GM21515 (cell line): ENCODE data around the gene MFAP3L.
A peak's percentile ranks its signal among the peaks of the same experiment; 100 is the strongest.

Source experiments
- ATAC-seq: cut with Tn5 transposase; IDR thresholded peaks from one replicate; pipeline ENCODE4 v1.9.1; 2021; ENCODE audit not compliant: unreplicated experiment

The MFAP3L gene

DNA sequence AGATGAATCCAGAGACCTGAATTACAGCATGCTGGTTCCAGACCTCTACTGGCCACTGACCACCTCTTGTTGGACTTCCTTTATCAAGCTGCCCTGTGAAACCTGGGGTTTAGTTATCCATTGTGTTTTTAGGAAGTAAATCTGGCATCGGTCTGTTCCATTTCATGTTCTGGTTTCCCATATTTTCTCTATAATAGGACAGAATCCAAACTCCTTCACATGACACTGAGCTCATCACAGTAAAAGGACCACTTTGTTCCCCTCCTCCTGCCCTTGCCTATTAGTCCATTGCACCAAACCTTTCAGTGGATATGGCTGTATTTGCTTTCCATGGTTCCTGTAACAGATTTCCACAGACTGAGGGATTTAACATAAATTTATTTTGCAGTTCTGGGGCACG lies 4.0 kb downstream of the MFAP3L start:
- no peak for ATAC-seq

DNA sequence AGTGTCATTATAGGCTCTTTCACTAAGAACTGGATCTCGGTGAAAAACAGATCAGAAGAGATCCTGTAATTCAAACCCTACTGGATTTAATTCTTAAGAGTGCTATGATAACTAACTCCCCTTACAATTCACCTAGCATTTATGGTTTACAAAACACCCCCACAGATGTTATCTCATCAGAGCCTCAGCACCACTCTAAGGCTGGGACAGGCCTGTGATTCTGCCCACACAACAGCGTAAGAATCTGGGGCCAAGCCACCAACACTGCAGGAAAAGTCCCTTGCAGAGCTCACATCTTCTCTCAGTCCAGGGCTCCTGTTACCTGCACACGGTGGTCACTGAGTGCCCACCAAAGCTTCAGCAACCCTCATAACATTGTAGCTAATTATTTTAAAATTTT lies 8.9 kb downstream of the MFAP3L start:
- no peak for ATAC-seq

DNA sequence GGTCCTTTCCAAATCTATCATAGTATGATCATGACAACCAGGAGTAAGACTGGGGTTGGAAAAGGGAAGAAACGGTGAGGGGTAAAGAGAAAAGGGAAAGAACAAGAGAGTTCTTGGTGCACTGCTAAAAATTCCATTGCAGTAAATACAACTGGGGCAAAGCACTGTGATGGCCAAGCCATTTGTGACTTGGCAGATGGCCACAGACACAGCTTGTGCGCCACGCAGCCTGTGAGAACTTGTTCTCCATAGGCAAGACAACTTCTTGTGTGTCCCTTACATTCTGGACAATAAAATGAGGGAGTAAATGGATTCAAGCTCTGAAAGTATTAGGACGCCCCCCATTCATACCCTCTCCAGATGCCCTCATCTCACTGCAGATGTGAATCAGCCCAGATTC lies 10.9 kb downstream of the MFAP3L start:
- no peak for ATAC-seq

DNA sequence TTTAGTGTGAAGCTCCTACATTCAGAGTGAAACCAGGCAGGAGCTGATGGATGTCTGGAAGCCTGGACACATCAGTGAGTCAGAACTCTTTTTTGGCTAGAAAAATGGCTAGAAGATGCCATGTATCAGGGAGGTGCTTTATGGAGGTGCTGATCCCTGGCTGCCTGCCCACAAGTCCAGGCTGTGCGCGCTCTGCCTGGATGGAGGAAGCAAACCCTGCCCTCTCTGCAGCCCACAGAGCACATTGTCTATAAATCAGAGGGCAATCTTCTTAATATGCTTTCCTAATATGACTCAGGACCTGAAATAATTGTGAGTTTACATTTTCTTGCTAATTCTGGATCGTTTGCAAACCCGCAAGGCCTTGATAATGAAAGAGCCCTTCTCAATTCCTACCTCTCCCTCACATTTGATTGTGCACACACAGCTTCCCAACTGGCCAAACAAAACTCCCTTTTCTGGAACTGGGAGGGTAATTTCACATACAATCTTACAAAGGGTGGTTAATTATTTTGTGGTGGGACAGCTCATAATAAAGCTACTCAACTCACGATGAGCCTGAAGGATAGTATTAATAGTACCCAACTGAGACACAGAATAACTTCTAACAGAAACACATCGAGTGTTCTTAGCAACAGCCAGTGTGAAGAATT lies 11.7 kb downstream of the MFAP3L start:
- ATAC-seq, result no peak

DNA sequence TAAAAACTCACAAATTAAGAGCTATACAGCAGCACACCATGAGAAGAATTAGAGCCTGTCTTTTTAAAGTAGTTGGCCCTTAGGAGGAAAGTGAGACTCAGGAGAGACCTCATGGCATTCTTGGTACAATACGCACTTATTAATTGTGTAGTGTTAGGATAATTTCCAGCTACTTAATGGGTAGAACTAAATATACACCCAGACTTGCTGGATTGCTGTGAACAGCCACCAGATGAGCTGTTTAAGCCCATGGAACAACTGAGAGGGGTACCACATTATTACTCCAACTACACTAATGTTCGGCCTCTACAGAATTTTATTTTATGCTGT lies 13.6 kb downstream of the MFAP3L start:
- ATAC-seq, result no peak

DNA sequence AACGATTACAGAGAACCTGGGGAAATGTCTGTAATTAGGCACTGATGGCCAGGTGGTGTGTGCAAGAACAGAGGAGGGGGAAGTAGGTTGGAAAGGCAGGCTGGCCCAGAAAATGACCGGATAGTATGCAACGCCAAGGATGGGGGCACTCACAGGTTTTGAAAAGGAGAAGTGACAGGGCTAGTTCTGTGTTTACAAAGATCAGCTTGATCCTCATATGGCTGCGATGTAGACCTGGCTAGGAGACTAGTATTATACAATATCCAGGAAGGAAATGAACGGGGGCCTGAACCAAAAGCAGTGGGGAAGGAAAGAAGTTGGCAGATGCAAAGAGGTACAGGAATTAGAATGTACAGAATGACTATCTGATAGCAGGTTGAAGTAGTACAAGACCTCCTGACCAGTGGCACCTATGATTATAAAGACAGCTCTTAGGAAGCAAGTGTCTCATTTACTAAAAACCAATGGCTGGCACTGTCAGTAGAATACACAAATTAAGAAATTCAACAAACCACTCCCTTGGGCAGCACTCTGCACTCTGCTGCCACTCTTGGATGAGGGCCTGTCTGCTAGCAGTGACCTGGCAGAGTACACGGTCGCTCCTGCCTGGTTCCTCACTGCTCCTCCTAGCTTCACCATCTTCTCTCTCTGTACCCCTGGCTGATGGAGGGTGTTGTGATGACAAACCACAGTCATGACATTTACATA lies 14.1 kb downstream of the MFAP3L start:
- ATAC-seq, result no peak

DNA sequence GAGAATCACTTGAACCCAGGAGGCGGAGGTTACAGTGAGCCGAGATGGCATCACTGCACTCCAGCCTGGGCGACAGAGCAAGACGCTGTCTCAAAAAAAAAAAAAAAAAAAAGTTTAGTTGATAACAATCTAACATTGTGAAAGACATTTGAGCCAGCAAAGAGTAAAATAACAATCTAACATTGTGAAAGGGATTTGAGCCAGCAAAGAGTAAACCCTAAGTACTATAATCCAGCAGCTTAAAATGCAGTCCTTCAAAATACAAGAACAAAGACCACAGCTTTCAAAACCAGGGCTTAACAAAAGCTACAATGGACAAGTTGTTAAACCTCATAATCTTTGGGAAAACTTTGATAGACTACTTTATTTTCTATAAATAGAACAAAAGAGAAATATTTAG lies 16.9 kb downstream of the MFAP3L start:
- no peak for ATAC-seq

DNA sequence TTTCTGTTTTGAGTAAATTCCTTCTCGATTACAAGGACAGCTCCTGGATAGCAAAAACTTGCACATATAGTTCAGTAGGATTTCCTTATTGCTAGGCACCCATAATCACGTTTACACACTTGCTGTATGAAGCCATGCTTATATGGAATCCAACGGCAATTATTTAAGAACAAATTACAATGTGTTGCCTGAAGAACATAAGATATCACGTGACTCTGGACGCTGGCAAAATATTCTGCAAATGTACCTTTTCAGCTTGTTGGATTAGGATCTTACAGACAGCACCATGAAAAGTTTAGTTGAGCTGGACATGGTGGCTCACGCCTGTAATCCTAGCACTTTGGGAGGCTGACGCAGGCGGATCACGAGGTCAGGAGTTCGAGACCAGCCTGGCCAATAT lies 17.4 kb downstream of the MFAP3L start:
- no peak for ATAC-seq

DNA sequence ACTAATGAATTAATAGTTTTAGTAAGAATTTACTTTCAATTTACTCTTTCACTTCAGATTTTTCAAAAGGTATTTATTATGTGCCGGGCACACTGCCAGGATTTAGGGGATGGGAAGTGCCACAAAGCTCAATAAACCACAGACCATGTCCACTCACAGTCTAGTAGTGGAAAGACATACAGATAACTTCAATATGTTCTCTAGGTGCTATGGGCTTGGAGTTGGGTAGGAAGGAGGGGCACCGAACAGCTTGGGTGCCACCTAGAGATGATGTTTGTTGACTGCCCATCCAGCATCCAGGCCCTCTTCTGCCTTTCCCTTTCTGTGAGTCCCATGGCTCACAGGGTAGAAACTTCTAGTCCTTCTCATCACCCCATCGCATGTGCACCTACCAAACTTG lies 17.8 kb downstream of the MFAP3L start:
- ATAC-seq, result no peak

DNA sequence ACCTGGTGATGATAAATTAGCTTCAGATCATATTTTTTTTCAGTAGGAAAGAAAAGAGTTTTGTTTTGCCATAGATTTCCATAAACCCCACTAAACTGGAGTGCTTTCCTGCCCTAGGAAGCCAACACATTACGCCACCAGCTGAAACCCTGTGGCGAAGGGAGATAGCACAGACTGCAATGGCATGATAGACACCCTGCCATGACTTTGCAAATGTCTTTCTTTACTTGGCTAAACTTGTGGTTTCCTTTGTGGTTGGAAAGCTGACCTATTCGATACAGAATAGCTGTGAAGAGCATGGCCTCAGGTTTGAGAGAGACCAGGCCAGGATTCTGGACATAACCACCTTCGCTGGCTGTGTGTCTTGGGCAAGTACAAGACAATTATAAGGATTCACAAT lies 19.1 kb downstream of the MFAP3L start:
- ATAC-seq, result no peak

DNA sequence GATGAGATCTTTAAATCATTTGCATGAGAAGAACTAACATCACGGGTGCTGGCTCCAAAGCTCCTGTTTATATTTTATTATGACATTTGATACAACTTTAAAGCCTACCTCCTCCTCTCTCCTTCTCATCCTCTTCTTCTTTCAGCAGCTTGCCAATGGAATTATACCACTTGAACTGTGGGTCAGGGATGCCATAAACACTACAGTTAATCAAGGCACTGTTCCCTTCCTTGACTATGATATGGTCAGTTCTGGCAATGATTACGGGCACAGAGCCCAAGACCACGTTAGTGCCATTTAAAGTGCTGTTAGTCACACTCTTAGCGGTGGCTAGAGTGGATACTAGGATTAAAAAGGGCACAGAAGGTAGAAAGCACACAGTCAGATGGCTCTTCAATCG lies 20.7 kb downstream of the MFAP3L start:
- ATAC-seq, result no peak

DNA sequence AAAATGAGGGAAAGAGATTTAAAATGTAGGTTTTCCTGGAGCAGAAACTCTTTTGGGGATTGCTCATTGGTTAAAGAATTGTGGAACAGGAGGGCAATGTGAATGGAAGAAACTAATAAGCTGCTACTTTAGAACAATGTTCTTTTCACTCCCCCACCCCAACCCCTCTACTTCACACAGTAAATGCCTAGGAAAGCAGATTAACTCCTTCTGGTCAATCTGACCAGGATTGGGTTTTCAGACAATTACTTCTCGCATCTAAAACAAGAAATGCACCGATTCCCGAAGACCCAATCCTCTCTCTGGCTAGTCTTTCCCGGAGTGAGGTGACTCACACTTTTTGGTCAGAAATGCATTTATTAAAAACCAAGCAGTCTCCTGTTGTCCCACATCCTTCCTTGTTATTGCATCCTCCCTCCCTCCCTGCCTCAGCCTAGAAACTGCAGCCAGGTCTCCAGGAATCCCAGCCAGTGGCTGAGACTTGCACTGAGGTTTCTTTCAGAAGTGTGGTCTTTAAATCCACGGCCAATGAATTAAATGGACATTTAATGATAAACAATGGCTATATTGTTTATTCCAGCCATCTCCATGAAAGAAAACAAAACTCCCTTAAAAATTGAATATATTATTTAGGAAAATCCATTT lies 21.4 kb downstream of the MFAP3L start:
- no peak for ATAC-seq

DNA sequence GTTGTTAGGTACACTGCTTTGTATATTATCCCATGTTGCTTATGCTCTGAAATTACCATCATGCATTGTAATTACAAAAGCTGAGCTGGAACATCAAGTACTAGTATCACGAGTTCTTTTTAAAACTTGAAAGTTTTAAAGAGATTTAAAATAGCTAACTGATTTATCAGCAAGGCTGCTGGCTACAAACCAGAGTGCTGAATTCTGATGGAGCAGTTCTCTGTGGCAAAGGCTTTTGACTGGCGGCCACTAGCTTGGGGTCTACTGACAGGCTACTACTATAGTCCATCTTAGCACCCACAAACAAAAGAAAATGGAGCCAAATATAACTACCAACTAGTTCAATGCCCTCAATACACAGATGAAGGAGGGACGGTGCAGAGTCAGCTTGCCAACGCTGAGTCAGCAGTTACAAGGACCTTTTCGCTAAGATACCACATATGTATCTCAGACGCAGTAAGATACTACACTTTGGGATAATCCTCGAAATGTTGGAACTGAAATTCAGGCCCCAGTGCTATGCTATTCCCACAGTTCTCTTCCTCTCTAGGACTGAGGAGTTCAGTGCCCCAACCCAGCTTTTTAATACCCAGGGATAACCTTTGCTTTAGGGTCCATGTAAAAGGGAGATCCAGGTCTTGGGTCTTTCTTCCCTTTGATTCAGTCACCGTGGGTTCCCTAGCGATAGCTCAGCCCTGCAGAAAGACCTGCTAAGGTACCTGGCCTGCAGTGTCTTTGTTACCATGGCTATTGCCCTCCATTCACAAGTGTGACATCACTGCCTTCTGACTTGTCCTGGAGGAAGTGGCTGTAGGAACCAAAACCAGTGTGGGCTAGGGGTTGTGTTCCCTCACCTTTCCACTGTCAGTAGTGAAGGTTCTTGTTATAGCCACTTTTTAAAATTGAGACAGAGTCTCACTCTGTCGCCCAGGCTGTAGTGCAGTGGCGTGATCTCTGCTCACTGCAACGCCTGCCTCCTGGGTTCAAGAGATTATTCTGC lies 22.8 kb downstream of the MFAP3L start:
- peak; percentile 64 for ATAC-seq

DNA sequence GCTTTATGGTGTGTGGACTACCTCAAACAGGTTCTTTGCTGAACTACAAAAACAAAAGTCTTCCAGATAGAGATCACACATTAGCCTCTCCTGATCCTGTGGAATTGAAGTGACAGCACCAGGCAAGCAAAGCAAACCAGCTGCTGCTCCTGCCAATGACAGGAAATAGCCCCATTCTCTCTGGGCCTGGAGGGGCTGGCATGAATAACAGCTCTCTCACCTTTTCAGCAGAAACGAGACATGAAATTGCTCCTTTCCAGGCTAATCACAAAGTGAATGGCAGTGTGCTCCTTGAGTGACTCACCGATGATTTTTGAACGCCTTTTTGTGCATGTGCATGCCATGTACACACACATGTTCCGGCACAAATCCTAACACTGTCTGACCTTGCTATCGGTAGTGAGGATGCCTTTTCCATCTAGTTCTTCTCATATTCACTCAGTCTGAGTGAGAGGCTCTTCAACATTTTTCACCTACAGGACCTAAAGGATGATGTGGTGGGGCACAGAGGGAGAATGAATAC lies 24.4 kb downstream of the MFAP3L start:
- ATAC-seq, result no peak

DNA sequence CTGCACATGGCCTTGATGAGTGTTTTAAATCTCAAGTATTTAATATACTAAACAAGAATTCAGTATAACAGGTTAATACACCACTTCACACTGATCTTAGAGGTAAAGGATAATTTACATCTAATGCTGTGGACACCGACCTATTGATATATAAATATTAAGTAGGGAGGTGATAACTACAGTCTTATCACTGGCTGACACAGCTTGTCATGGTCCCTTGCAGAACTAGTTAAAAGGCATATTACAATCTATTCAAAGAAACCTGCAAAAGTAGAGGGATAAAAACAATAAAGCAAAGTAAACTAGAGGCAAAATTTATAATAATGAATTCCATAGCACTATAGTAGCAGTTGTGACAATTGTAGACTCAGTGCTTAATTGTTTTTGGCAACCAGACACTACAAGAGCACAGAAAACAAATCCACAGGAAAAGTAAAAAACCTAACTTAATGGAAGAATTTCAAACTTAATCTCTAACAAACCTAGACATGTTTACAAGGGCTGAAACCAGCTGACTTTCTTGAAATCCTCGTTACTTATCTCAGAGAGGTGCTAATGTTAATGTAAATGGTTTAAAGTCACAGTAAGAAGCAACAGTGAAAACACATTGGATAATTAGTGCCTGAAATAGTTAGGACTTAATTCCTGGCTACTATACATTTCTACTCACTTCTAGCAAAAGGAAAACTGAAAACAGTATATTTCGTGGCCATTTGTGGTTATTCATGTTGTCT lies 25.0 kb downstream of the MFAP3L start:
- no peak for ATAC-seq

DNA sequence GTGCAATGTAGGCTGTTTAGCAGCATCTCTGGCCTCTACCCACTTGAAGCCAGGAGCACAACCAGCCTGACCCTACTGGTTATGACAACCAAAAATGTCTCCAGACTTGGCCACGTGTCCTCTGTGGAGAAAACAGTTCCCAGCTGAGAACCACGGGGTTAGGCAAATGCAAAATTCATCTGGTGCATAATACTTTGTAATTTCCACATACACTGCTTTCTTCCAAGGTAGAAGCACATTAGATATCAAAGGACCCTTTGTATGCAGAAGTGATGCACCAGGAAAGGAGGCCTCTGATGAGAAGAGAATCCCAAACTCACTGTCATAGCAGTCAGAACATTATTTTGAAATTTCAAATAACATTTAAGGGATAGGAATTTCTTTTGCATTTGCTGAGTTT lies 26.3 kb downstream of the MFAP3L start:
- ATAC-seq, result no peak

DNA sequence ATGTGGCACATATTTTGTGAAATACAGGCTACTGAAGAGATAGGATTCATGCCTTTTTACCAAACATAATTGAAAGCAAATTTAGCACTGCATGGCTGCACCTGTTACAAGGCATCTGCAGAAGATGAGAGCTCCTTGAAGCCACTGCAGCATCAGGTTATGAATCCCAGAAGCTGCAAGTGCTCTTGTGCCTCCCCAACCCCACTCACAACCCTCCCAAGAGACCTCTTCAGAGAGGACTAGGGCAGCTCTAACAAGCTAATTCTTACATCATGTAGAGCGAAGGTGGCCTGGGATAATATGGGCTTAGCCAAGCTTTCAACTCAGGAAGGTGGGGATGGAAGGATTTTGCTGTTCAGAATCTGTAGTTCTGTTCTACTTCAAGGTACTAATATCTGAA lies 27.2 kb downstream of the MFAP3L start:
- ATAC-seq, result no peak

DNA sequence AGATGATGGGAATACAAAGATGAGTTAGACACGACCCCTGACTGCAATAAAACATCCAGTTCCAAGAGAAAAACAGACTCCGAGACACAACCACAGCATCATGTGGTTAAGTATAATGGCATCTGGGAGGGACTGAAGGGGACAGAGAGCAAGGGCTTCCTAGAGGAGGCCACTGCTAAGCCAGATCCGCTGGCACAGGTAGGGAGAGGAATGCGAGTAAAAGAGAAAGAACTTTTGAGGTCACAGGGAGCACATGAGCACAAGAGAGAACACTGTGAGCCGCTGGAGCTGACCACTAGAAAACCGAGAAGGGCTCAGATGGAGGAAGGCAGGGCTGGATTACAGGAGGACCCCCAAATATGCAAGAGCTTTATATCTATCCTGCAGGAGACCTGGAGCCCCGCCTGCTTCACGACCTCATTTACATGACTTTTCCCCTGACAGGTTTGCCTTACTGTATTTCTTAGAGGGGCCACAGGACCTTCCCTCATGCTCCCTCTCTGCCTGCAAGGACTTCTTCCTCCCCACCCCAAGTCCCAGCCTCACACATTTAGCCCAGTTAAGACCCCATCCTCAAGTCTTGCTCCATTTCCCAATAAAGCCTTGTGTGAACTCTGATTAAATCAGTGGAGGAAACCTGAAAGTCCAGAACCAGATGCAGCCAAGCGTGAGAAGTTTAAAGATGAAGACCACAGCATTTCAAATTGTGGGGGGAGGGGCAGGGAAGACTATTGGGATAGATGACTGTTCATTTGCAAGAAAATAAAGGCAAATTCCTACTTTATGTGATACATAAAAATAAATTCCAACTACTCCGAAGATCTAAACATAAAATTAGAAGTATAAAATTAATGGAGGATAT lies 29.6 kb downstream of the MFAP3L start:
- ATAC-seq, result no peak

DNA sequence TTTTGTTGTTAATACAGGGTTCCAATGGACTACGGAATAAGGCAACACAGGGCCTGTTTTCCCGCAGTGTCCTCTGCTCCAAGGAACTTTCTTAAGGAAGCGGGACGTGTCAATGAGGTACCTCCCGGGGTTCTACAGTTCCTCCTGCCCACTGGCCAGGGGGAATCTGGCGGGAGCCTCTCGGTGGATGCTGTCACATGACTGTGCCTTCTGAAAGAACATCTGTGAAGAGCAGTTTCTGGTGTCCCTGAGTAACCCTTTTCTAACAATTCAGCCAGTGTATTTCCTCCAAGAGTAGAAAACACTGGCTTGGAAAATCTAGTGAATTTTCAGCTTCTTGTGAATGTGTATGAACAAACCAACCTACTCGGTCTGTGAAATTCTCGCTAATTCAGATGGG lies 32.7 kb downstream of the MFAP3L start:
- ATAC-seq, result no peak

DNA sequence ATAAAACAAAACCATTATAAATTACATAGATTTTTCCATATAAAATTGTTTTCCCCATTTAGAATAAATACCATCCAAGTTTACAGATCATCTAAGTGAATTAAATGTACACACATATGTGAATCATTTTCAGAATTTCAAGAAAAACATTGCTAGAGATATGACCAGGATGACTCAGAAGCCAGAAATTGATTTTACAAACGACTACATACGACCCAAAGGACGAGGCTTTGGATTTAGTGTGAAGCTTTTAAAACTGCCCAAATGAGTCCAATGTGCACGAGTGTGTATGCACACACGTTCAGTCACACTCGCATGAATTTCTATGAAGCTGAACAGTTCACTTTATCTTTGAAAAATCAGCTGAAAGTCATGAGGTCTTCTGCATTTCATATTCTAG lies 37.9 kb downstream of the MFAP3L start:
- ATAC-seq, result no peak
